Mononuclear cell (primary cell): ENCODE measurements around the gene MYO18A. TPM values are rescaled to one million over a fixed set of nuclear protein-coding genes. Genes with fewer than 3 reads are reported as not detected.

ENCODE experiments used
- H3K27me3 ChIP-seq: 2 replicates; pipeline ENCODE4 v1.6.0; 2011; ENCODE audit warnings: low read length, control low read depth; ENCODE audit not compliant: insufficient read depth
- H3K4me1 ChIP-seq: 2 replicates; pipeline ENCODE4 v1.5.1; 2011; ENCODE audit warnings: mild to moderate bottlenecking, low read length, control low read depth; ENCODE audit not compliant: insufficient read depth
- H3K4me3 ChIP-seq: 2 replicates; pipeline ENCODE4 v1.5.1; 2011; ENCODE audit warnings: mild to moderate bottlenecking, low read length, moderate library complexity
- H3K9me3 ChIP-seq: 2 replicates; pipeline ENCODE4 v1.5.1; 2011; ENCODE audit warnings: low read depth, mild to moderate bottlenecking, control low read depth, low read length
- total RNA-seq: library from RNA; depleted of rRNA; stranded (reverse); fragments of >200 nt; gene quantifications from one replicate; pipeline ENCODE4 v1.2.3, GENCODE V29; 2012

The MYO18A gene
- total RNA-seq, 1 donor, result 40.1 TPM

- Histone ChIP-seq H3K9me3 (no peaks in the 10 kb centered on the region), H3K27me3 (no peaks in the 10 kb centered on the region), H3K4me1 (peaks cover 6% of the 10 kb centered on the region), H3K4me3 (no peak overlapping the region)
Measured at GRCh38 chr17:29162909-29163341, 17.3 kb downstream of the MYO18A start.

- Histone ChIP-seq H3K4me1 (peaks cover 6% of the 10 kb centered on the region), H3K4me3 (no peak overlapping the region), H3K9me3 (no peaks in the 10 kb centered on the region), H3K27me3 (no peaks in the 10 kb centered on the region)
Measured at GRCh38 chr17:29162082-29162908, 17.9 kb downstream of the MYO18A start.

- peaks cover 13% of the 10 kb centered on the region for H3K4me1 ChIP-seq
- H3K27me3 ChIP-seq, result no peaks in the 10 kb centered on the region
- no peaks in the 10 kb centered on the region for H3K9me3 ChIP-seq
- no peak overlapping the region for H3K4me3 ChIP-seq
Measured at GRCh38 chr17:29160253-29160652, 19.9 kb downstream of the MYO18A start.

- Histone ChIP-seq H3K4me3 (no peak overlapping the region), H3K27me3 (no peaks in the 10 kb centered on the region), H3K9me3 (no peaks in the 10 kb centered on the region), H3K4me1 (peaks cover 22% of the 10 kb centered on the region)
Measured at GRCh38 chr17:29159306-29159860, 20.8 kb downstream of the MYO18A start.

- no peaks in the 10 kb centered on the region for H3K9me3 ChIP-seq
- H3K4me1 ChIP-seq, result peaks cover 29% of the 10 kb centered on the region
- no peaks in the 10 kb centered on the region for H3K27me3 ChIP-seq
- H3K4me3 ChIP-seq, result no peak overlapping the region
Measured at GRCh38 chr17:29158488-29159275, 21.5 kb downstream of the MYO18A start.

GRCh38 chr17:29158096-29158487 is 22.1 kb downstream of the MYO18A start:
- Histone ChIP-seq H3K27me3 (no peaks in the 10 kb centered on the region), H3K9me3 (no peaks in the 10 kb centered on the region), H3K4me1 (peaks cover 29% of the 10 kb centered on the region), H3K4me3 (no peak overlapping the region)

GRCh38 chr17:29157310-29157709 is 22.9 kb downstream of the MYO18A start:
- no peaks in the 10 kb centered on the region for H3K9me3 ChIP-seq
- no peak overlapping the region for H3K4me3 ChIP-seq
- peaks cover 29% of the 10 kb centered on the region for H3K4me1 ChIP-seq
- no peaks in the 10 kb centered on the region for H3K27me3 ChIP-seq

GRCh38 chr17:29156781-29157180 is 23.4 kb downstream of the MYO18A start:
- no peak overlapping the region for H3K4me3 ChIP-seq
- no peaks in the 10 kb centered on the region for H3K9me3 ChIP-seq
- no peaks in the 10 kb centered on the region for H3K27me3 ChIP-seq
- peaks cover 29% of the 10 kb centered on the region for H3K4me1 ChIP-seq

- Histone ChIP-seq H3K9me3 (no peaks in the 10 kb centered on the region), H3K4me1 (peaks cover 30% of the 10 kb centered on the region), H3K27me3 (no peaks in the 10 kb centered on the region), H3K4me3 (no peak overlapping the region)
Measured at GRCh38 chr17:29155966-29156338, 24.2 kb downstream of the MYO18A start.

- Histone ChIP-seq H3K4me3 (no peak overlapping the region), H3K4me1 (peaks cover 36% of the 10 kb centered on the region), H3K9me3 (no peaks in the 10 kb centered on the region), H3K27me3 (no peaks in the 10 kb centered on the region)
Measured at GRCh38 chr17:29155227-29155965, 24.8 kb downstream of the MYO18A start.

- Histone ChIP-seq H3K27me3 (no peaks in the 10 kb centered on the region), H3K4me3 (no peak overlapping the region), H3K9me3 (no peaks in the 10 kb centered on the region), H3K4me1 (peaks cover 43% of the 10 kb centered on the region)
Measured at GRCh38 chr17:29154516-29155226, 25.5 kb downstream of the MYO18A start.

- no peak overlapping the region for H3K4me3 ChIP-seq
- peaks cover 54% of the 10 kb centered on the region for H3K4me1 ChIP-seq
Measured at GRCh38 chr17:29151567-29151966, 28.6 kb downstream of the MYO18A start.

GRCh38 chr17:29150161-29150560 is 30.0 kb downstream of the MYO18A start:
- H3K4me1 ChIP-seq, result peaks cover 53% of the 10 kb centered on the region
- no peaks in the 10 kb centered on the region for H3K27me3 ChIP-seq
- no peaks in the 10 kb centered on the region for H3K9me3 ChIP-seq
- no peak overlapping the region for H3K4me3 ChIP-seq

More at GRCh38 chr17:29151567-29151966, 28.6 kb downstream of the MYO18A start:
- no peaks in the 10 kb centered on the region for H3K27me3 ChIP-seq
- no peaks in the 10 kb centered on the region for H3K9me3 ChIP-seq

- H3K27me3 ChIP-seq, result no peaks in the 10 kb centered on the region
- H3K4me1 ChIP-seq, result peaks cover 53% of the 10 kb centered on the region
- peak overlapping the region; percentile 32 for H3K4me3 ChIP-seq
- no peaks in the 10 kb centered on the region for H3K9me3 ChIP-seq
Measured at GRCh38 chr17:29149431-29150064, 30.6 kb downstream of the MYO18A start.
